ENCODE results near the gene INPP5A.

Gene INPP5A

DNA sequence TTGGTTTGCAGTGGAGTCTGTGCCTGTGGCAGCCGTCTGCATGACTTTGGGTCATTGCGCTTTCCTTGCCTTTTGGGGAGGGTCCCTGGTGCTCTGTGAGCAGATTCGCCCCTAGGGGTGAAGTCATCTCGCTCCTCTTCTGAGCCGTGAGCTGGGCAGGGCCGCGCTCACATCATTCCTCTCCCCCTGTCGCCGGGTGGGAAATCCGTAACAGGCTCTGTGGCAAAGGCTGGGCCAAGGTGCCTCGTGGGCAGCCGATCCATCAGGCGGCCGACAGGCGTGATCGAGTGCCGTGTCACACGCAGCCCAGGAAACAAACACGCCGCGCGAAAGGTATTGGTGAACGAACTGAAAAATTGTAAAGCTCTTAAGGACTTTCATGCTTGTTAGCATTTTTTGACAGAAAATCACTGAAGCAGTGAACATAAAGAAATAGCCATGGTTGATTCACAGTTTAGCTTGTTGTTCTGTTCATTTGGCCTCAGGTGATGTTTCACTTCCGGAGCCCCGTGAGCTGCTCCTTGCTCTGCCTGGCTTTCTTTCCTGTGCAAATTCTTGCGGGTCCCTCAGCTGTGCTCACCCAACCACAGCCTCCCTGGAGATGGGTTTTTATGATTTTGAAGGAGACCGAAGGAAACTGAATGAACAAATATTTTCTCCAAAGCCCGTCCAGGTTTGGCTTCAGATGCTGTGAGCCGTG is 126.2 kb downstream of the INPP5A start:
- no peak for TF ChIP-seq RAD21 (IDR thresholded peaks at IDR 0.05; ENCODE audit: low read depth)
- TF ChIP-seq CEBPB (IDR thresholded peaks at IDR 0.05), result no peak
- TF ChIP-seq, protein P1, sequence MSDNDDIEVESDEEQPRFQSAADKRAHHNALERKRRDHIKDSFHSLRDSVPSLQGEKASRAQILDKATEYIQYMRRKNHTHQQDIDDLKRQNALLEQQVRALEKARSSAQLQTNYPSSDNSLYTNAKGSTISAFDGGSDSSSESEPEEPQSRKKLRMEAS (IDR thresholded peaks at IDR 0.05), result no peak
- TF ChIP-seq, protein P2, sequence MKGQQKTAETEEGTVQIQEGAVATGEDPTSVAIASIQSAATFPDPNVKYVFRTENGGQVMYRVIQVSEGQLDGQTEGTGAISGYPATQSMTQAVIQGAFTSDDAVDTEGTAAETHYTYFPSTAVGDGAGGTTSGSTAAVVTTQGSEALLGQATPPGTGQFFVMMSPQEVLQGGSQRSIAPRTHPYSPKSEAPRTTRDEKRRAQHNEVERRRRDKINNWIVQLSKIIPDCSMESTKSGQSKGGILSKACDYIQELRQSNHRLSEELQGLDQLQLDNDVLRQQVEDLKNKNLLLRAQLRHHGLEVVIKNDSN (IDR thresholded peaks at IDR 0.05), result no peak
- no peak for TF ChIP-seq TEAD4 (IDR thresholded peaks at IDR 0.05)
- no peak for TF ChIP-seq CREB1 (IDR thresholded peaks at IDR 0.05; ENCODE audit: low read depth)
- no peak for TF ChIP-seq NFIC (IDR thresholded peaks at IDR 0.05)
- TF ChIP-seq EGR1 (IDR thresholded peaks at IDR 0.05), result no peak
- TF ChIP-seq YY1 (IDR thresholded peaks at IDR 0.05; ENCODE audit: low read depth), result no peak
- TF ChIP-seq FOXM1 (IDR thresholded peaks at IDR 0.05; ENCODE audit: borderline replicate concordance, low read depth), result no peak
- TF ChIP-seq, protein P3, sequence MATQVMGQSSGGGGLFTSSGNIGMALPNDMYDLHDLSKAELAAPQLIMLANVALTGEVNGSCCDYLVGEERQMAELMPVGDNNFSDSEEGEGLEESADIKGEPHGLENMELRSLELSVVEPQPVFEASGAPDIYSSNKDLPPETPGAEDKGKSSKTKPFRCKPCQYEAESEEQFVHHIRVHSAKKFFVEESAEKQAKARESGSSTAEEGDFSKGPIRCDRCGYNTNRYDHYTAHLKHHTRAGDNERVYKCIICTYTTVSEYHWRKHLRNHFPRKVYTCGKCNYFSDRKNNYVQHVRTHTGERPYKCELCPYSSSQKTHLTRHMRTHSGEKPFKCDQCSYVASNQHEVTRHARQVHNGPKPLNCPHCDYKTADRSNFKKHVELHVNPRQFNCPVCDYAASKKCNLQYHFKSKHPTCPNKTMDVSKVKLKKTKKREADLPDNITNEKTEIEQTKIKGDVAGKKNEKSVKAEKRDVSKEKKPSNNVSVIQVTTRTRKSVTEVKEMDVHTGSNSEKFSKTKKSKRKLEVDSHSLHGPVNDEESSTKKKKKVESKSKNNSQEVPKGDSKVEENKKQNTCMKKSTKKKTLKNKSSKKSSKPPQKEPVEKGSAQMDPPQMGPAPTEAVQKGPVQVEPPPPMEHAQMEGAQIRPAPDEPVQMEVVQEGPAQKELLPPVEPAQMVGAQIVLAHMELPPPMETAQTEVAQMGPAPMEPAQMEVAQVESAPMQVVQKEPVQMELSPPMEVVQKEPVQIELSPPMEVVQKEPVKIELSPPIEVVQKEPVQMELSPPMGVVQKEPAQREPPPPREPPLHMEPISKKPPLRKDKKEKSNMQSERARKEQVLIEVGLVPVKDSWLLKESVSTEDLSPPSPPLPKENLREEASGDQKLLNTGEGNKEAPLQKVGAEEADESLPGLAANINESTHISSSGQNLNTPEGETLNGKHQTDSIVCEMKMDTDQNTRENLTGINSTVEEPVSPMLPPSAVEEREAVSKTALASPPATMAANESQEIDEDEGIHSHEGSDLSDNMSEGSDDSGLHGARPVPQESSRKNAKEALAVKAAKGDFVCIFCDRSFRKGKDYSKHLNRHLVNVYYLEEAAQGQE (IDR thresholded peaks at IDR 0.05; ENCODE audit: low read depth), result no peak
- no peak for TF ChIP-seq EP300 (IDR thresholded peaks at IDR 0.05; ENCODE audit: borderline replicate concordance)
- TF ChIP-seq TAF1 (IDR thresholded peaks at IDR 0.05; ENCODE audit: low read depth), result no peak
- TF ChIP-seq ZBTB7A (IDR thresholded peaks at IDR 0.05; ENCODE audit: low read depth), result no peak
- no peak for TF ChIP-seq TCF12 (IDR thresholded peaks at IDR 0.05; ENCODE audit: low read depth)

DNA sequence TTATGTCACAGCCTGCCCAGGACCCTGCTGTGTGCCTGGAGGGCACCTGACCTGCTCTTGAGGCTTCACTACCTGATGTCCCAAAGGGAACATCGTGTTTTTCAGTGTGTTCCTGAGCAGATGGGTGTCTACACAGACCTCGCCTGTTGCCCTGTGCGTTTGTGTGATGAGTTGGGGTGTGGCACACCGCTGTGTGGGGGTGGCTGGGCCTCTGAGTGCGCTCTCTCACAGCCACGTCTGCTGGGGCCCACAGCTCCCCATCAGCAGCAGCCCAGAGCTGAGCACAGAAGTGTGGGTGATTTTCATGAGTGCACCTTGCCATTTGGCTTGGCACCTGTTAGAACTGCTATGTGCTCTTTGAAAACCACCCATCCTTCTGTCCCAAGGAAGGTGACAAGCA is 126.8 kb downstream of the INPP5A start:
- TF ChIP-seq TAF1 (IDR thresholded peaks at IDR 0.05; ENCODE audit: low read depth) (no peak), TCF12 (IDR thresholded peaks at IDR 0.05; ENCODE audit: low read depth) (no peak), YY1 (IDR thresholded peaks at IDR 0.05; ENCODE audit: low read depth) (no peak), NFIC (IDR thresholded peaks at IDR 0.05) (no peak), EGR1 (IDR thresholded peaks at IDR 0.05) (no peak)
- TF ChIP-seq, protein P2 (IDR thresholded peaks at IDR 0.05), result no peak
- TF ChIP-seq, protein P1 (IDR thresholded peaks at IDR 0.05), result no peak
- TF ChIP-seq, protein P3 (IDR thresholded peaks at IDR 0.05; ENCODE audit: low read depth), result no peak

DNA sequence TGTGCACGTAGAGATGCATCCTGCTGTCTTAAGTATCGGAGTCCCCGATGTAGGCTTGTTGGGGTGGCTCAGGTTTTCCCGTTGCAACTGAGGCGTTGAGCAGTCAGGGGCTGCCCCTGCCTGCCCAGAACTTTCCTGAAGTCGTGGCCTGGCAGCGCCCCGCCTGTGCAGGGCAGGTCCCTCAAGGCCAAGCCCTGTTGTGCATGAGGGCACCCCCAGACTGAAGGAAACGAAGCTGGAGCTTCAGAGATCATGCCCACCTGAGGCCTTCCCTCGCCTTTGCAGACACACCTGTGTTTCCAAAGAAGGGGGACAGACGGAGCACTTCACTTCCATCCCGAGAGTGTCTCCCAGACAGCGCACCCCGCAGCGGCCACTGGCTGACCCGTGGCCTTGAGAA is 127.3 kb downstream of the INPP5A start:
- TF ChIP-seq TCF12 (IDR thresholded peaks at IDR 0.05; ENCODE audit: low read depth), result no peak
- TF ChIP-seq, protein P2 (IDR thresholded peaks at IDR 0.05), result no peak
- no peak for TF ChIP-seq TEAD4 (IDR thresholded peaks at IDR 0.05)
- TF ChIP-seq CREB1 (IDR thresholded peaks at IDR 0.05; ENCODE audit: low read depth), result no peak

DNA sequence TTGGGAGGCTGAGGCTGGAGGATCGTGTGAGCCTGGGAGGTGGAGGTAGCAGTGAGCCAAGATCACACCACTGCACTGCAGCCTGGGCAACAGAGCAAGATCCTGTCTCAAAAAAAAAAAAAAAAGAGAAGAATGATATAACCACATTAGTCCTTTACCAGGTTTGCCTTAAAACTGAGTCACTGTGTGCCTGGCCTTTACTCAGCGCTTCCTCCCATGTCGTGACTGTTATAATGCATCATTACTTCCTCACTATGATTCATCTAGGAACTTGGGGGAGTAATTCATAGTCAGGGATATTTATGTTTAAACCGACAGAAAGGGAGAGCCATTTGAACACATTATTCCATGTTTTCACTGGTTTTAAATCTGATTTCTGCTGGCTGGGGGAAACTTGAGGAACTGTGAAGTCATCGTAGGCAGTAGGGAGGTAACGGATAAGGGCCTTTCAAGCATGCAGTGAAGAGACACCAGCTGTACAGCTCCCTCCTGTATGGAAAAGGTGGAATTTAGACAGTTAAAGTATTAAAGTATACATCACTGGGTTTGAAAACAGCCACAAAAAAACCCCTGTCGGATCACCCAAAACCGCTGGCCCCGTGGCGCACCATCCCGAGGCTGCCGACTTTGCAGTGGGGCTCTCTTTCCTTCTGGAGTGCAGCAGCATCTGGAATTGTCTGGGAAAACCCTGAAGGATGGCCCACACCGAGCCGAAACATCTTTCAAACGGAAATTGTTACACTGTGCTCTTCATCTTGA is 128.5 kb downstream of the INPP5A start:
- no peak for TF ChIP-seq TEAD4 (IDR thresholded peaks at IDR 0.05)
- TF ChIP-seq FOXM1 (IDR thresholded peaks at IDR 0.05; ENCODE audit: borderline replicate concordance, low read depth), result no peak
- no peak for TF ChIP-seq TAF1 (IDR thresholded peaks at IDR 0.05; ENCODE audit: low read depth)
- no peak for TF ChIP-seq NFIC (IDR thresholded peaks at IDR 0.05)
- TF ChIP-seq, protein P3 (IDR thresholded peaks at IDR 0.05; ENCODE audit: low read depth), result no peak
- TF ChIP-seq ZBTB7A (IDR thresholded peaks at IDR 0.05; ENCODE audit: low read depth), result no peak
- TF ChIP-seq, protein P1 (IDR thresholded peaks at IDR 0.05), result no peak
- TF ChIP-seq RAD21 (IDR thresholded peaks at IDR 0.05; ENCODE audit: low read depth), result no peak
